Left cardiac atrium (tissue), 4 donors: Measurements from ENCODE around the gene YBX2. TPM values are rescaled to one million over a fixed set of nuclear protein-coding genes. Genes with fewer than 3 reads are reported as not detected.

ENCODE experiments used
- ATAC-seq, 2 donors: fragments of 200-7000 bp; cut with Tn5 transposase; one replicate each; pipeline ENCODE4 v1.9.1; 2020; ENCODE audit warnings: mild to moderate bottlenecking in 2 of 2, moderate library complexity in 2 of 2
- DNase-seq: peaks from one replicate; pipeline ENCODE4 v3.0.0-alpha.2; 2020
- intact Hi-C, 2 donors: fragments of 100-400 bp; cut with DNase I; formaldehyde crosslinking; loops; one replicate each; pipeline versions ENCODE4 v1.14.1 to v1.15.1; 2022 to 2023
- total RNA-seq, 2 donors: library from RNA; stranded (reverse); fragmentation: NEBNext Ultra II Directional; extraction: Animal tissue kit (Norgen Biotek cat#: 25700); gene quantifications; one replicate each; pipeline ENCODE4 v1.2.1, GENCODE V29; 2021
- donor health status: DM: no; HTN: yes; CAD: no.
- donor health status: DM: no; HTN: yes; CAD: no; lungs with severe emphysema.
- donor health status: DM: yes; HTN: yes; CAD: no.
- donor health status: Dilated cardiomyopathy.

Gene YBX2
- total RNA-seq, 2 donors from 2014 or later = 1.2 to 1.9 TPM

DNA sequence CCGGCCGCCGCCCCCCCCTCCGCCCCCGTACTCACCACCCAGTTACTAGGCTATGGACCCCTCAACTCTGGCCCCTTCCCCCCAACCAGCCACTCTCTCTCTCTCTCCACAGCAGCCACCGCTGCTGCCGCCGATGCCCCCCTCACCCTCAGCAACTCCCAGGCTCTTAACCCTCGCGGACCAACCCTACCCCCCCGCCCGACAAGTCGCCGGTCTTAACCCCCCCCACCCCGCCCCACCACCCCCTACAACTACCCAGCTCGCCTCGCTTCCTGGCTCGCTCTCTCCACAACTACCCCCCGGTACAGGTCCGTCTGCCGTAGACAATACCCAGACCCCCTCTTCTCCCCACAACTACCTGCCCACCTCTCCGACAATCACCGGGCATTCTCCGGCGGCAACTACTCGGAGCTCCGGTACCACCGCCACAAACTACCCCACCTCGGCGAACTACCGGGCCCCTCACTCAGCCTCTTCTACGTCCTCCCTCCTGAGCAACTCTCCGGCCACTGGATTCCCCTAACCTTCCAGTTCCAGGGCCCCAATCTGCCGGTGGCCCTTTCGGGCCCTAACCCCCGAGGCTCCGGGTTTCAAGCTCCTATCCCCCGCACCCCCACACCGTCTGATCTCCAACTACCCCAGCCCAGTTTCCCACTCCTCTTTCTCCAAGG, 55.9 kb downstream of the YBX2 start:
- ATAC-seq (no peak), DNase-seq (peak; percentile 55)
- intact Hi-C loops = no loop called here

Other genes with a start within 250 kb of the YBX2 start
- 10 to 100 TPM in 1 of 2 donors, 1 to 10 TPM in 1; 6.6 to 13.4 TPM for gene CLEC10A, start 214.4 kb downstream of the YBX2 start, total RNA-seq
- under 1 TPM; 0.62 to 0.68 TPM for gene ASGR2, start 179.8 kb downstream of the YBX2 start, total RNA-seq
- gene ASGR1, start 115.3 kb downstream of the YBX2 start, total RNA-seq = under 1 TPM; 0.68 TPM
- gene DLG4, start 74.8 kb downstream of the YBX2 start, total RNA-seq = 10 to 100 TPM; 21.3 to 22.9 TPM
- 1,000 to 10,000 TPM in 1 of 2 donors, 100 to 1,000 TPM in 1; 891 to 1,101 TPM for gene ACADVL, start 74.7 kb downstream of the YBX2 start, total RNA-seq
- gene DVL2, start 60.1 kb downstream of the YBX2 start, total RNA-seq = 10 to 100 TPM; 22.5 to 23.8 TPM
- gene PHF23, start 55.2 kb downstream of the YBX2 start, total RNA-seq = 10 to 100 TPM; 18.5 to 27.5 TPM
- gene GABARAP, start 52.2 kb downstream of the YBX2 start, total RNA-seq = 100 to 1,000 TPM; 459 to 475 TPM
- 100 to 1,000 TPM; 116 to 118 TPM for gene CTDNEP1, start 42.9 kb downstream of the YBX2 start, total RNA-seq
- gene ELP5, start 42.4 kb downstream of the YBX2 start, total RNA-seq = 10 to 100 TPM; 68.3 to 93.8 TPM
- gene CLDN7, start 32.2 kb downstream of the YBX2 start, total RNA-seq = 1 to 10 TPM; 2.1 to 4.9 TPM
- 10 to 100 TPM; 79.1 to 87.6 TPM for gene SLC2A4, start 12.9 kb downstream of the YBX2 start, total RNA-seq
- 100 to 1,000 TPM; 274 to 374 TPM for gene EIF5A, start 13.0 kb upstream of the YBX2 start, total RNA-seq
- gene GPS2, start 20.7 kb upstream of the YBX2 start, total RNA-seq = 10 to 100 TPM; 59.3 to 63.4 TPM
- gene NEURL4, start 34.7 kb upstream of the YBX2 start, total RNA-seq = 10 to 100 TPM; 24.8 to 38.8 TPM
- gene ACAP1, start 41.9 kb upstream of the YBX2 start, total RNA-seq = 10 to 100 TPM; 19.0 to 20.4 TPM
- gene KCTD11, start 57.5 kb upstream of the YBX2 start, total RNA-seq = 1 to 10 TPM; 5.3 to 5.9 TPM
- gene TMEM95, start 60.5 kb upstream of the YBX2 start, total RNA-seq = not detected
- gene TNK1, start 86.5 kb upstream of the YBX2 start, total RNA-seq = 1 to 10 TPM; 1.9 to 2.1 TPM
- gene PLSCR3, start 99.9 kb upstream of the YBX2 start, total RNA-seq = 10 to 100 TPM; 22.4 to 29.0 TPM
- 10 to 100 TPM; 67.3 to 69.2 TPM for gene TMEM256, start 109.5 kb upstream of the YBX2 start, total RNA-seq
- gene NLGN2, start 113.2 kb upstream of the YBX2 start, total RNA-seq = 10 to 100 TPM; 12.1 to 15.5 TPM
- gene SPEM1, start 125.7 kb upstream of the YBX2 start, total RNA-seq = not detected
- gene SPEM2, start 131.0 kb upstream of the YBX2 start, total RNA-seq = not detected
- gene SPEM3, start 134.2 kb upstream of the YBX2 start, total RNA-seq = not detected
- 1 to 10 TPM; 2.7 to 2.9 TPM for gene TMEM102, start 140.8 kb upstream of the YBX2 start, total RNA-seq
- gene FGF11, start 144.9 kb upstream of the YBX2 start, total RNA-seq = 10 to 100 TPM; 20.5 to 24.6 TPM
- gene CHRNB1, start 150.4 kb upstream of the YBX2 start, total RNA-seq = 10 to 100 TPM; 12.4 to 13.8 TPM
- gene ZBTB4, start 185.0 kb upstream of the YBX2 start, total RNA-seq = 10 to 100 TPM; 62.1 to 62.2 TPM
- not detected for gene SLC35G6, start 186.8 kb upstream of the YBX2 start, total RNA-seq
- 10 to 100 TPM; 42.8 to 56.9 TPM for gene POLR2A, start 189.7 kb upstream of the YBX2 start, total RNA-seq